ENCODE data around the gene SRSF2.

- no peak for TF ChIP-seq CTCF (IDR thresholded peaks at IDR 0.05)
- no peak for TF ChIP-seq ZFX (IDR thresholded peaks at IDR 0.05; ENCODE audit: borderline replicate concordance)
Measured at GRCh38 chr17:76736349-76737081, 616 bp downstream of the SRSF2 start.

Data from 22Rv1 (cell line).